ENCODE measurements around the gene XRCC2.
A peak's percentile ranks its signal among the peaks of the same experiment; 100 is the strongest.

Gene XRCC2

GRCh38 chr7:152624228-152624627, 51.7 kb downstream of the XRCC2 start:
- no peak overlapping the region for H3K4me2 ChIP-seq
- no peaks in the 10 kb centered on the region for H3K36me3 ChIP-seq
- no peak for TF ChIP-seq Cebpa-rat (IDR thresholded peaks at IDR 0.05)

GRCh38 chr7:152621426-152621825, 54.5 kb downstream of the XRCC2 start:
- H3K9me3 ChIP-seq (replicated peaks in 1 of 11): peaks cover 0 to 4% (median 0%) of the 10 kb centered on the region in 11 experiments; a peak in 2 of 22 replicates
- no peak for TF ChIP-seq Cebpa-rat (IDR thresholded peaks at IDR 0.05)
- H3K9ac ChIP-seq: no peak overlapping the region
- H3K4me3 ChIP-seq: no peak overlapping the region
- no peaks in the 10 kb centered on the region for H3K4me1 ChIP-seq
- no peaks in the 10 kb centered on the region for H3K27me3 ChIP-seq
- no peaks in the 10 kb centered on the region for H3K36me3 ChIP-seq
- no peaks in the 10 kb centered on the region for H4K20me1 ChIP-seq
- H3K4me2 ChIP-seq: no peak overlapping the region
- H3K27ac ChIP-seq: no peak overlapping the region

More at GRCh38 chr7:152624228-152624627, 51.7 kb downstream of the XRCC2 start:
- Histone ChIP-seq H3K9me3 (replicated peaks in 1 of 11) (no peaks in the 10 kb centered on the region), H3K4me1 (no peaks in the 10 kb centered on the region), H3K27me3 (no peaks in the 10 kb centered on the region), H4K20me1 (no peaks in the 10 kb centered on the region), H3K9ac (no peak overlapping the region), H3K27ac (no peak overlapping the region), H3K4me3 (no peak overlapping the region)

GRCh38 chr7:152619027-152619739, 56.8 kb downstream of the XRCC2 start:
- H3K4me3 ChIP-seq: no peak overlapping the region
- no peak overlapping the region for H3K27ac ChIP-seq
- H3K4me1 ChIP-seq: peaks cover 0 to 8% (median 6%) of the 10 kb centered on the region in 10 experiments; a peak in 10 of 20 replicates
- no peaks in the 10 kb centered on the region for H3K27me3 ChIP-seq
- H3K36me3 ChIP-seq: no peaks in the 10 kb centered on the region
- H3K9me3 ChIP-seq (replicated peaks in 1 of 11): peaks cover 0 to 4% (median 0%) of the 10 kb centered on the region in 11 experiments; a peak in 3 of 22 replicates
- no peak overlapping the region for H3K9ac ChIP-seq
- no peak for TF ChIP-seq Cebpa-rat (IDR thresholded peaks at IDR 0.05)
- H3K4me2 ChIP-seq: no peak overlapping the region
- no peaks in the 10 kb centered on the region for H4K20me1 ChIP-seq

GRCh38 chr7:152618427-152618826, 57.5 kb downstream of the XRCC2 start:
- H3K9ac ChIP-seq: no peak overlapping the region
- H4K20me1 ChIP-seq: no peaks in the 10 kb centered on the region
- H3K4me3 ChIP-seq: no peak overlapping the region
- H3K27ac ChIP-seq: no peak overlapping the region
- TF ChIP-seq Cebpa-rat (IDR thresholded peaks at IDR 0.05): no peak
- H3K4me1 ChIP-seq: peaks cover 0 to 8% (median 6%) of the 10 kb centered on the region in 10 experiments; a peak in 10 of 20 replicates
- no peaks in the 10 kb centered on the region for H3K27me3 ChIP-seq
- H3K36me3 ChIP-seq: no peaks in the 10 kb centered on the region
- peaks cover 0 to 7% (median 5%) of the 10 kb centered on the region in 11 experiments; a peak in 17 of 22 replicates for H3K9me3 ChIP-seq (replicated peaks in 1 of 11)
- H3K4me2 ChIP-seq: no peak overlapping the region

- no peak for TF ChIP-seq Cebpa-rat (IDR thresholded peaks at IDR 0.05)
- Histone ChIP-seq H3K9ac (no peak overlapping the region), H3K27me3 (no peaks in the 10 kb centered on the region), H3K9me3 (replicated peaks in 1 of 11) (peaks cover 11 to 21% (median 18%) of the 10 kb centered on the region in 11 experiments), H3K4me3 (no peak overlapping the region), H4K20me1 (no peaks in the 10 kb centered on the region), H3K4me2 (no peak overlapping the region), H3K27ac (no peak overlapping the region), H3K36me3 (no peaks in the 10 kb centered on the region), H3K4me1 (peaks cover 0 to 8% (median 6%) of the 10 kb centered on the region in 10 experiments; a peak in 10 of 20 replicates)
Measured at GRCh38 chr7:152617056-152617455, 58.9 kb downstream of the XRCC2 start.

GRCh38 chr7:152615031-152615741, 60.8 kb downstream of the XRCC2 start:
- H3K4me2 ChIP-seq: peak overlapping the region in 6 of 11 experiments; percentile 30 to 47 (median 40); a peak in 7 of 22 replicates
- H4K20me1 ChIP-seq: no peaks in the 10 kb centered on the region
- peaks cover 12 to 23% (median 18%) of the 10 kb centered on the region in 11 experiments for H3K9me3 ChIP-seq (replicated peaks in 1 of 11)
- TF ChIP-seq Cebpa-rat (IDR thresholded peaks at IDR 0.05): no peak
- peaks cover 0 to 8% (median 6%) of the 10 kb centered on the region in 10 experiments; a peak in 10 of 20 replicates for H3K4me1 ChIP-seq
- H3K27ac ChIP-seq: no peak overlapping the region
- H3K9ac ChIP-seq: no peak overlapping the region
- no peak overlapping the region for H3K4me3 ChIP-seq
- no peaks in the 10 kb centered on the region for H3K36me3 ChIP-seq
- no peaks in the 10 kb centered on the region for H3K27me3 ChIP-seq

- Histone ChIP-seq H3K4me3 (no peak overlapping the region), H3K27me3 (no peaks in the 10 kb centered on the region), H3K9me3 (replicated peaks in 1 of 11) (peaks cover 12 to 20% (median 15%) of the 10 kb centered on the region in 11 experiments), H3K27ac (no peak overlapping the region), H3K36me3 (no peaks in the 10 kb centered on the region), H3K4me2 (no peak overlapping the region), H3K4me1 (no peaks in the 10 kb centered on the region), H3K9ac (no peak overlapping the region), H4K20me1 (no peaks in the 10 kb centered on the region)
- no peak for TF ChIP-seq Cebpa-rat (IDR thresholded peaks at IDR 0.05)
Measured at GRCh38 chr7:152608656-152609055, 67.3 kb downstream of the XRCC2 start.

GRCh38 chr7:152608208-152608607, 67.7 kb downstream of the XRCC2 start:
- H3K4me1 ChIP-seq: no peaks in the 10 kb centered on the region
- H3K27ac ChIP-seq: no peak overlapping the region
- no peak for TF ChIP-seq Cebpa-rat (IDR thresholded peaks at IDR 0.05)
- no peaks in the 10 kb centered on the region for H4K20me1 ChIP-seq
- H3K4me2 ChIP-seq: no peak overlapping the region
- no peaks in the 10 kb centered on the region for H3K36me3 ChIP-seq
- no peak overlapping the region for H3K4me3 ChIP-seq
- H3K9ac ChIP-seq: no peak overlapping the region
- H3K27me3 ChIP-seq: no peaks in the 10 kb centered on the region
- H3K9me3 ChIP-seq (replicated peaks in 1 of 11): peaks cover 9 to 15% (median 13%) of the 10 kb centered on the region in 11 experiments

- H3K27me3 ChIP-seq: no peaks in the 10 kb centered on the region
- no peak overlapping the region for H3K27ac ChIP-seq
- H3K9me3 ChIP-seq (replicated peaks in 1 of 11): peaks cover 0 to 3% (median 1%) of the 10 kb centered on the region in 11 experiments; a peak in 3 of 22 replicates
- H3K4me1 ChIP-seq: no peaks in the 10 kb centered on the region
- no peaks in the 10 kb centered on the region for H3K36me3 ChIP-seq
- no peak overlapping the region for H3K4me2 ChIP-seq
- TF ChIP-seq Cebpa-rat (IDR thresholded peaks at IDR 0.05): no peak
- H3K4me3 ChIP-seq: no peak overlapping the region
- no peaks in the 10 kb centered on the region for H4K20me1 ChIP-seq
- no peak overlapping the region for H3K9ac ChIP-seq
Measured at GRCh38 chr7:152607007-152607406, 68.9 kb downstream of the XRCC2 start.

All from BLaER1 treated with 17β-estradiol and CSF1 and Interleukin-3, amounts not matched to agents 10 nM and 100 nM (cell line).